ENCODE measurements around the gene THAP12.

Gene THAP12

DNA sequence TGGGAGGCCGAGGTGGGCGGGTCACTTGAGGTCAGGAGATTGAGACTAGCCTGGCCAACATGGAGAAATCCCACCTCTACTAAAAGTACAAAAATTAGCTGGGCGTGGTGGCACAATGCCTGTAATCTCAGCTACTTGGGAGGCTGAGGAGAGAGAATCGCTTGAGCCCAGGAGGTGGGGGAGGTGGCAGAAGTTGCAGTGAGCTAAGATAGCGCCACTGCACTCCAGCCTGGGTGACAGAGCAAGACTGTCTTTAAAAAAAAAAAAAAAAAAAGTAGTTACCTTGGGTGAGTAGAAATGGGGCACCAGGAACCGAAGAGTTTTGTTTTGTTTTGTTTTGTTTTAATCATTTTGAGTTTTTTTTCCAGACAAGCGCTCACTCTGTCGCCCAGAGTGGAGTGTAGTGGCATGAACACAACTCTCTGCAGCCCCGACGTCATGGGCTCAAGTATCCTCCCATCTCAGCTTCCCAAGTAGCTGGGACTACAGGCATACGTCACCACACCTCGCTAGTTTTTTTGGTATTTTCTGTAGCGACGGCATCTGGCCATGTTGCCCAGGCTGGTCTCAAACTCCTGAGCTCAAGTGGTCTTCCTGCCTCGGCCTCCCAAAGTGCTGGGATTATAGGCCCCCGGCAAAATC is 15.8 kb downstream of the THAP12 start:
- no peak for TF ChIP-seq CTCF (IDR thresholded peaks at IDR 0.05; ENCODE audit: low read depth, low read length, missing control alignments)
- H3K4me3 ChIP-seq (ENCODE audit: low read depth, low read length): no peak overlapping the region
- no peak for DNase-seq (ENCODE audit: low read depth)

DNA sequence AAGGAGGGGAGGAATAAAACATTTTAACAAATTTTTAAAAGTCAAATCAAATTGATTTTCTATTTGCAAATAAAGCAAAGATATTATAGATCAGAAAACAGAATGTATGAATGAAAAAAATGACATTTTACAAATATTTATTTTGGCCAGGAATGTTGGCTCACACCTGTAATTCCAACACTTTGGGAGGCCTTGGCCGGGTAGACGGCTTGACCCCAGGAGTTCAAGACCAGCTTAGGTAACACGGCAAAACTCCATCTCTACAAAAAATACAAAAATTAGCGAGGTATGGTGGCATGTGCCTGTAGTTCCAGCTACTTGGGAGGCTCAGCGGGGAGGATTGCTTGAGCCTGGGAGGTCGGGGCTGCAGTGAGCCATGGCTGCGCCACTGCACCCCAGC is 18.2 kb downstream of the THAP12 start:
- no peak overlapping the region for H3K4me3 ChIP-seq (ENCODE audit: low read depth, low read length)
- TF ChIP-seq CTCF (IDR thresholded peaks at IDR 0.05; ENCODE audit: low read depth, low read length, missing control alignments): no peak
- no peak for DNase-seq (ENCODE audit: low read depth)

GRCh38 chr11:76361776-76362175 is 19.2 kb downstream of the THAP12 start:
- DNase-seq (ENCODE audit: low read depth): no peak
- no peak for TF ChIP-seq CTCF (IDR thresholded peaks at IDR 0.05; ENCODE audit: low read depth, low read length, missing control alignments)

DNA sequence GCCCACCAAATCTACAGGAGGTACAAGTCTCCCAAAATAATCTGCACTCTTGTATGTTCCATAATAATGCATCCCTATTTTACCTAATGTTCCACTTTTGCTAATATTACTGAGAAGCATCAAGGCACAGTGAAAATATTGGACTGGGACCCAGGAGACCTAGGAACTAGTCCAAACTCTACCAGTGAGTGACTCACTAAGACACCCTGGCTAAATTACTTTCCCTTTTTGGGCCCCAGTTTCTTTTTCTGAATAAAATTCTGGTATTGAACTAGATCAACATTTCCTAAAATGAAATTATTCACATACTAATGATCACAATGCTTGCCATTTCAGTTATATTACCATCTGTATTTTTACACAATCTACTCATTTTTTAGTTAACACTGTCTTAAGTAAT is 19.6 kb downstream of the THAP12 start:
- no peak overlapping the region for H3K4me3 ChIP-seq (ENCODE audit: low read depth, low read length)
- TF ChIP-seq CTCF (IDR thresholded peaks at IDR 0.05; ENCODE audit: low read depth, low read length, missing control alignments): no peak
- no peak for DNase-seq (ENCODE audit: low read depth)

More at GRCh38 chr11:76361776-76362175, 19.2 kb downstream of the THAP12 start:
- no peak overlapping the region for H3K4me3 ChIP-seq (ENCODE audit: low read depth, low read length)

DNA sequence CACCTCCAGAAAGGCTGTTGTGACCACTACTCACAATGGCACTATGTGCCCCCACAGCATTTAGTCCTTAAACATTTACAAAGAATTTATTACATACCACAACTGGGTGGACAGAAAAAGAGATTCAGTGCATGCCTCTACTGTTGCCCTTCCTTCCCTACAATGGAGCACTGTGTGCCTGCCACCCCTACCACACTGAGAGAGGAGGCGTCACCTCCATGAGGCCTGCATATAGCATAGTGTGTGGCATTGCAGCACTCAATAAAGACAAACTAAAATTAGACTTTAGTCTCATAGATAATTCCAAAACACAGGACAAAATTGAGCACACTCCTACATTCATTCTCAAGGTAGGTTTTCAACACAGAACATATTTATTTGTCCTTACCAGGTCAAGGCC is 25.8 kb downstream of the THAP12 start:
- no peak overlapping the region for H3K4me3 ChIP-seq (ENCODE audit: low read depth, low read length)
- DNase-seq (ENCODE audit: low read depth): no peak
- no peak for TF ChIP-seq CTCF (IDR thresholded peaks at IDR 0.05; ENCODE audit: low read depth, low read length, missing control alignments)

DNA sequence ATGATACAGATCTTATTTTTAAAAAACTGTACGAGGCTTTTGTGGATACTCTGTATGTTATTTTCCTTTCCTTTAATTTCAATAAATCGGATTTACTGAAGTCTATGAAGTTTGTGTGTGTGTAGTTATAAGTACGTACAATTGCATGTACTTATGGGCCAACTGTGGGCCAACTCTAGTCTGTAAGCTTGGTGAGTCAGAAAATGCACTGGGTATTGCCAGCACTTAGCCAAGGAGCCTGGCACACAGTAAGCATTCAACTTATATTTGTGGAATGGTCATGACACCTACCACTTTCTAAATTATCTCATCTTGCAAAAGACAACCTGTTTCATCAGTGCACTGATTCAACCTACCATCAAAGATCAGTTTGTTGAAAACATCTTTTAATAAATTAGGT is 32.6 kb downstream of the THAP12 start:
- DNase-seq (ENCODE audit: low read depth): no peak
- no peak overlapping the region for H3K4me3 ChIP-seq (ENCODE audit: low read depth, low read length)
- TF ChIP-seq CTCF (IDR thresholded peaks at IDR 0.05; ENCODE audit: low read depth, low read length, missing control alignments): no peak

- H3K4me3 ChIP-seq (ENCODE audit: low read depth, low read length): no peak overlapping the region
- DNase-seq (ENCODE audit: low read depth): no peak
- no peak for TF ChIP-seq CTCF (IDR thresholded peaks at IDR 0.05; ENCODE audit: low read depth, low read length, missing control alignments)
Observed at GRCh38 chr11:76347466-76347865, 33.5 kb downstream of the THAP12 start.

Measured in GM12864 (cell line).